Uterus (tissue), 4 donors: ENCODE results near the gene SCN3B. TPM values are rescaled to one million over a fixed set of nuclear protein-coding genes. Genes with fewer than 3 reads are reported as not detected.

Experiments used
- DNase-seq, 2 donors: peaks; one replicate each; pipeline ENCODE4 v3.0.0-alpha.2; 2019 to 2020
- H3K27ac ChIP-seq, 2 donors: fragments of 200-600 bp; sonication (generic); 1 replicate in 1 of 2; 2 replicates in 1 of 2; pipeline ENCODE4 v1.5.1; 2016 to 2018
- H3K27me3 ChIP-seq, 2 donors: fragments of 200-600 bp; sonication (generic); one replicate each; pipeline ENCODE4 v1.5.1; 2018 to 2019; ENCODE audit warnings: control low read depth in 1 of 2
- H3K36me3 ChIP-seq, 2 donors: fragments of 200-600 bp; sonication (generic); one replicate each; pipeline ENCODE4 v1.5.1; 2019; ENCODE audit warnings: control low read depth in 1 of 2
- H3K4me1 ChIP-seq, 2 donors: fragments of 200-600 bp; sonication (generic); one replicate each; pipeline ENCODE4 v1.5.1; 2018 to 2019; ENCODE audit warnings: control low read depth in 1 of 2
- H3K4me3 ChIP-seq, 2 donors: fragments of 200-600 bp; sonication (generic); 1 replicate in 1 of 2; 2 replicates in 1 of 2; pipeline ENCODE4 v1.5.1; 2018 to 2019; ENCODE audit warnings: mild to moderate bottlenecking in 1 of 2
- H3K9me3 ChIP-seq, 2 donors: fragments of 200-600 bp; sonication (generic); one replicate each; pipeline ENCODE4 v1.5.1; 2019; ENCODE audit warnings: control low read depth in 1 of 2
- POLR2A ChIP-seq, 2 donors: fragments of 450-650 bp; IDR thresholded peaks; one replicate each; pipeline ENCODE4 v1.6.1; 2016; ENCODE audit warnings: antibody characterized with exemption in 2 of 2, mild to moderate bottlenecking in 1 of 2, moderate library complexity in 1 of 2
- intact Hi-C: fragments of 100-400 bp; cut with DNase I; formaldehyde crosslinking; loops from one replicate; pipeline ENCODE4 v1.15.1; 2023; ENCODE audit warnings: low total_unique reads
- total RNA-seq, 4 donors: library from RNA; depleted of rRNA in 3 of 4; stranded (reverse); fragments of >200 nt in 3 of 4; gene quantifications; one replicate each; pipeline versions ENCODE4 v1.1.0 to v1.2.4, GENCODE V29; 2014 to 2023
- TF ChIP-seq, protein P1 (sequence below), 4 experiments: fragments of 200-600 bp in 2 of 4; fragments of 450-650 bp in 2 of 4; sonication (generic) in 2 of 4; IDR thresholded peaks; one replicate each; pipeline ENCODE4 v1.5.1; 2016 to 2019; ENCODE audit warnings: antibody characterized with exemption in 4 of 4, mild to moderate bottlenecking in 2 of 4, moderate library complexity in 1 of 4
- donor health status: DM: yes; HTN: yes; CAD: no.

Gene SCN3B
- total RNA-seq, 4 donors from 2014 or later: 0.51 to 2.8 (median 2.0) TPM

- no peaks in the 10 kb centered on the region for H3K4me1 ChIP-seq
- H3K27me3 ChIP-seq: no peaks in the 10 kb centered on the region
- no peak for TF ChIP-seq POLR2A (IDR thresholded peaks at IDR 0.05)
- TF ChIP-seq, protein P1, sequence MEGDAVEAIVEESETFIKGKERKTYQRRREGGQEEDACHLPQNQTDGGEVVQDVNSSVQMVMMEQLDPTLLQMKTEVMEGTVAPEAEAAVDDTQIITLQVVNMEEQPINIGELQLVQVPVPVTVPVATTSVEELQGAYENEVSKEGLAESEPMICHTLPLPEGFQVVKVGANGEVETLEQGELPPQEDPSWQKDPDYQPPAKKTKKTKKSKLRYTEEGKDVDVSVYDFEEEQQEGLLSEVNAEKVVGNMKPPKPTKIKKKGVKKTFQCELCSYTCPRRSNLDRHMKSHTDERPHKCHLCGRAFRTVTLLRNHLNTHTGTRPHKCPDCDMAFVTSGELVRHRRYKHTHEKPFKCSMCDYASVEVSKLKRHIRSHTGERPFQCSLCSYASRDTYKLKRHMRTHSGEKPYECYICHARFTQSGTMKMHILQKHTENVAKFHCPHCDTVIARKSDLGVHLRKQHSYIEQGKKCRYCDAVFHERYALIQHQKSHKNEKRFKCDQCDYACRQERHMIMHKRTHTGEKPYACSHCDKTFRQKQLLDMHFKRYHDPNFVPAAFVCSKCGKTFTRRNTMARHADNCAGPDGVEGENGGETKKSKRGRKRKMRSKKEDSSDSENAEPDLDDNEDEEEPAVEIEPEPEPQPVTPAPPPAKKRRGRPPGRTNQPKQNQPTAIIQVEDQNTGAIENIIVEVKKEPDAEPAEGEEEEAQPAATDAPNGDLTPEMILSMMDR (IDR thresholded peaks at IDR 0.05): no peak
- intact Hi-C loops: no loop called here
- H3K27ac ChIP-seq: no peak overlapping the region
- H3K4me3 ChIP-seq: no peak overlapping the region
- H3K36me3 ChIP-seq: no peaks in the 10 kb centered on the region
- no peak for DNase-seq
- H3K9me3 ChIP-seq: no peaks in the 10 kb centered on the region
Measured at GRCh38 chr11:123684601-123685000, 30.2 kb upstream of the SCN3B start.

GRCh38 chr11:123683428-123684170 lies 29.2 kb upstream of the SCN3B start:
- no peaks in the 10 kb centered on the region for H3K36me3 ChIP-seq
- H3K4me3 ChIP-seq: no peak overlapping the region
- no peaks in the 10 kb centered on the region for H3K9me3 ChIP-seq
- intact Hi-C loops: no loop called here
- TF ChIP-seq POLR2A (IDR thresholded peaks at IDR 0.05): no peak
- TF ChIP-seq, protein P1 (IDR thresholded peaks at IDR 0.05): no peak
- no peak for DNase-seq
- H3K27me3 ChIP-seq: no peaks in the 10 kb centered on the region
- no peaks in the 10 kb centered on the region for H3K4me1 ChIP-seq
- no peak overlapping the region for H3K27ac ChIP-seq

- Histone ChIP-seq H3K27ac (no peak overlapping the region), H3K9me3 (no peaks in the 10 kb centered on the region), H3K4me3 (no peak overlapping the region), H3K36me3 (no peaks in the 10 kb centered on the region), H3K4me1 (no peaks in the 10 kb centered on the region), H3K27me3 (no peaks in the 10 kb centered on the region)
- intact Hi-C loops: no loop called here
- no peak for DNase-seq
- no peak for TF ChIP-seq POLR2A (IDR thresholded peaks at IDR 0.05)
- TF ChIP-seq, protein P1 (IDR thresholded peaks at IDR 0.05): no peak
Measured at GRCh38 chr11:123682696-123683410, 28.4 kb upstream of the SCN3B start.

- no peak overlapping the region for H3K27ac ChIP-seq
- no peaks in the 10 kb centered on the region for H3K27me3 ChIP-seq
- no peaks in the 10 kb centered on the region for H3K9me3 ChIP-seq
- DNase-seq: no peak
- H3K36me3 ChIP-seq: no peaks in the 10 kb centered on the region
- intact Hi-C loops: no loop called here
- H3K4me1 ChIP-seq: no peaks in the 10 kb centered on the region
- no peak overlapping the region for H3K4me3 ChIP-seq
- TF ChIP-seq, protein P1 (IDR thresholded peaks at IDR 0.05): no peak
- no peak for TF ChIP-seq POLR2A (IDR thresholded peaks at IDR 0.05)
Measured at GRCh38 chr11:123681030-123681429, 26.6 kb upstream of the SCN3B start.

DNA sequence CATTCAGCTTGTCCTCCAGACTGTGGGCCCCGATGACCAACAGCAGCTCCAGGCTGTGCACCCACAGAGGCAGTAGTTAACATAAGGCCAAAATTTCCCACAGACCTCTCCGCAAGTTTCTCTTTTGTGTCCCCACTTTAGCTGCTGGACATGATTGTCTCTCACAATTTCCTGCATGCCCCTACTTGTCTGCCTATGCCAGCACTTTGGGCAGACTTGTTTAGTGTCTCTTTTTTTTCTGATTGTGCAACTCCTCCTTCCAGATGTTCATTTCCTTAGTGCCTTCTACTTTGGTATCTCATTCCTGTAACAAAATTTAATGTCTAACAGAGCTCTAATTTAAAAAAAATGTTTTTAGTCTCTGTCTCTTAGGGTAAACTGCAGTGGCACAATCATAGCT lies 23.8 kb upstream of the SCN3B start:
- no peak for TF ChIP-seq POLR2A (IDR thresholded peaks at IDR 0.05)
- TF ChIP-seq, protein P1 (IDR thresholded peaks at IDR 0.05): no peak
- intact Hi-C loops: no loop called here
- Histone ChIP-seq H3K36me3 (no peaks in the 10 kb centered on the region), H3K27ac (no peak overlapping the region), H3K4me1 (no peaks in the 10 kb centered on the region), H3K9me3 (no peaks in the 10 kb centered on the region), H3K27me3 (no peaks in the 10 kb centered on the region), H3K4me3 (no peak overlapping the region)
- no peak for DNase-seq
